A673 (cell line): ENCODE data around the gene LAP3. TPM values are rescaled to one million over a fixed set of nuclear protein-coding genes. Genes with fewer than 3 reads are reported as not detected.

ENCODE experiments used
- BruUV-seq: library from RNA; stranded (reverse); fragments of 400-500 nt; replicated peaks from 2 replicates; lab custom pipeline; 2021; lab: Mats Ljungman, UMichigan
- CTCF ChIA-PET: fragments of 300-600 bp; sonication (Branson Sonifier 250); formaldehyde crosslinking; loops from one replicate; lab custom pipeline; 2022; ENCODE audit warnings: antibody characterized with exemption; lab: Charles Lee
- POLR2A ChIA-PET: fragments of 300-600 bp; sonication (Branson Sonifier 250); formaldehyde crosslinking; loops from one replicate; lab custom pipeline; 2022; ENCODE audit warnings: antibody characterized with exemption; ENCODE audit not compliant: low non-redundant PET; lab: Charles Lee
- DNase-seq: peaks from one replicate; pipeline ENCODE4 v3.0.0-alpha.2; 2015; ENCODE audit warnings: low spot score
- H3K27ac ChIP-seq: fragments of 200-600 bp; sonication (generic); 2 replicates; pipeline ENCODE4 v1.5.1; 2016; ENCODE audit warnings: mixed run types, low read depth, mild to moderate bottlenecking, mixed read lengths, antibody characterized with exemption, low read length; ENCODE audit not compliant: poor library complexity, severe bottlenecking
- H3K27me3 ChIP-seq: fragments of 200-600 bp; sonication (generic); replicated peaks from 2 replicates; pipeline ENCODE4 v1.6.1; 2017; ENCODE audit warnings: mixed run types, low read depth, mild to moderate bottlenecking, mixed read lengths, antibody characterized with exemption, low read length; ENCODE audit not compliant: insufficient read depth, poor library complexity
- H3K36me3 ChIP-seq: fragments of 200-600 bp; sonication (generic); 2 replicates; pipeline ENCODE4 v1.6.1; 2016; ENCODE audit warnings: mixed run types, mild to moderate bottlenecking, mixed read lengths, antibody characterized with exemption, low read length; ENCODE audit not compliant: insufficient read depth, poor library complexity, severe bottlenecking
- H3K4me1 ChIP-seq: fragments of 200-600 bp; sonication (generic); 2 replicates; pipeline ENCODE4 v1.6.1; 2017; ENCODE audit warnings: mixed run types, mild to moderate bottlenecking, mixed read lengths, antibody characterized with exemption, low read length; ENCODE audit not compliant: insufficient read depth, poor library complexity, severe bottlenecking
- H3K4me3 ChIP-seq: fragments of 200-600 bp; sonication (generic); 2 replicates; pipeline ENCODE4 v1.5.1; 2016; ENCODE audit warnings: low read depth, mixed run types, mild to moderate bottlenecking, mixed read lengths, low read length; ENCODE audit not compliant: poor library complexity, severe bottlenecking
- H3K9me3 ChIP-seq: fragments of 200-600 bp; sonication (generic); 2 replicates; pipeline ENCODE4 v1.6.1; 2016; ENCODE audit warnings: mixed run types, low read depth, mild to moderate bottlenecking, mixed read lengths, antibody characterized with exemption, low read length; ENCODE audit not compliant: poor library complexity, severe bottlenecking
- EZH2 ChIP-seq: fragments of 200-600 bp; sonication (generic); IDR thresholded peaks from 2 replicates; pipeline ENCODE4 v1.6.1; 2017; ENCODE audit warnings: borderline replicate concordance, low read depth, mild to moderate bottlenecking, mixed read lengths, antibody characterized with exemption, low read length; ENCODE audit not compliant: poor library complexity, severe bottlenecking
- intact Hi-C: fragments of 100-400 bp; cut with micrococcal nuclease; formaldehyde crosslinking; loops from one replicate; pipeline ENCODE4 v1.10.0; 2022; ENCODE audit not compliant: unreplicated experiment
- total RNA-seq: library from RNA; stranded (reverse); gene quantifications from 2 replicates; pipeline ENCODE4 v1.2.3, GENCODE V29; 2021
- TF ChIP-seq, protein P1 (sequence below): fragments of 300-800, 200-600 bp; sonication (generic); conservative IDR thresholded peaks from 2 replicates; pipeline ENCODE4 v1.5.1; 2017; ENCODE audit warnings: low read depth, mild to moderate bottlenecking, antibody characterized with exemption, low read length, moderate library complexity, mixed read lengths

Gene LAP3
- total RNA-seq, 1 experiment from 2014 or later, result 54.1 TPM

DNA sequence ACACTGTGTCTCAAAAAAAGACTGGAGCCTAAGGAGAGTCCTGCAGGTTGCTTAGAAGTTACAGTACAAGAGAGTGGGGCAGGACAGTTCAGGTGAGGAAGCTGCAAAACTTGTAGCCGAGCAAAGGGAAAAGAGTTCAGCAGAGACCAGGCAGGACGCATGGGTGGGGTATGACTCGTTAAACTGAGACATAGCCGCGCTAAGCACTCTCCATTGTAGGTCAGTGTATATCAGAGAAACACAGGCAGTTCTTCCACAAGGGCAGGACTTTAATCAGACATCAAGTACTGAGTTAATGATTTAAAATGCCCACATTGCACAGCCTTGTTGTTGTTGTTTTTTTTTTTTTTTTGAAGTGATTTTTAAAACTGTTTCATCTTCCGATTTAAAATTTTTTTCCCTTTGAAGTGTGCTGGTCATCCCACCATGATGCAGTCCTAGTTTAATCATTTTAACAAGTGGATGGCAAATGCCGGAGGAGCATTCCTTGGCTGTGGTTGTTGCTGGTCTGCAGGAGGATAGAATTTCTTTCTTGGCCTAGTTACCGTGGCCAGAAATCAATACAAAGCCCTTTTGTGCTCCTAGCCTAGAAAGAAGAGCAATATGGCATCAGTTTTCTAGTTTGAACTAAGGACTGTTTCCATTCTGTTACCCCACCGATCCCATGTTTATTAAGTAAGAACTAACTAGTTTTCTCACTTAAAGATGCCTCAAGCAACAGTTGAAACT is 10.3 kb downstream of the LAP3 start:
- TF ChIP-seq EZH2, result no peak
- TF ChIP-seq, protein P1, sequence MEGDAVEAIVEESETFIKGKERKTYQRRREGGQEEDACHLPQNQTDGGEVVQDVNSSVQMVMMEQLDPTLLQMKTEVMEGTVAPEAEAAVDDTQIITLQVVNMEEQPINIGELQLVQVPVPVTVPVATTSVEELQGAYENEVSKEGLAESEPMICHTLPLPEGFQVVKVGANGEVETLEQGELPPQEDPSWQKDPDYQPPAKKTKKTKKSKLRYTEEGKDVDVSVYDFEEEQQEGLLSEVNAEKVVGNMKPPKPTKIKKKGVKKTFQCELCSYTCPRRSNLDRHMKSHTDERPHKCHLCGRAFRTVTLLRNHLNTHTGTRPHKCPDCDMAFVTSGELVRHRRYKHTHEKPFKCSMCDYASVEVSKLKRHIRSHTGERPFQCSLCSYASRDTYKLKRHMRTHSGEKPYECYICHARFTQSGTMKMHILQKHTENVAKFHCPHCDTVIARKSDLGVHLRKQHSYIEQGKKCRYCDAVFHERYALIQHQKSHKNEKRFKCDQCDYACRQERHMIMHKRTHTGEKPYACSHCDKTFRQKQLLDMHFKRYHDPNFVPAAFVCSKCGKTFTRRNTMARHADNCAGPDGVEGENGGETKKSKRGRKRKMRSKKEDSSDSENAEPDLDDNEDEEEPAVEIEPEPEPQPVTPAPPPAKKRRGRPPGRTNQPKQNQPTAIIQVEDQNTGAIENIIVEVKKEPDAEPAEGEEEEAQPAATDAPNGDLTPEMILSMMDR, result no peak
- H3K27ac ChIP-seq, result no peak overlapping the region
- DNase-seq, result no peak
- H3K9me3 ChIP-seq, result no peaks in the 10 kb centered on the region
- intact Hi-C loops, result no loop called here
- peaks cover 16% of the 10 kb centered on the region for H3K36me3 ChIP-seq
- no peaks in the 10 kb centered on the region for H3K4me1 ChIP-seq
- BruUV-seq, result no TSS peak
- H3K4me3 ChIP-seq, result no peak overlapping the region
- no peaks in the 10 kb centered on the region for H3K27me3 ChIP-seq
- POLR2A ChIA-PET, result no interaction called here
- CTCF ChIA-PET, result no interaction called here

DNA sequence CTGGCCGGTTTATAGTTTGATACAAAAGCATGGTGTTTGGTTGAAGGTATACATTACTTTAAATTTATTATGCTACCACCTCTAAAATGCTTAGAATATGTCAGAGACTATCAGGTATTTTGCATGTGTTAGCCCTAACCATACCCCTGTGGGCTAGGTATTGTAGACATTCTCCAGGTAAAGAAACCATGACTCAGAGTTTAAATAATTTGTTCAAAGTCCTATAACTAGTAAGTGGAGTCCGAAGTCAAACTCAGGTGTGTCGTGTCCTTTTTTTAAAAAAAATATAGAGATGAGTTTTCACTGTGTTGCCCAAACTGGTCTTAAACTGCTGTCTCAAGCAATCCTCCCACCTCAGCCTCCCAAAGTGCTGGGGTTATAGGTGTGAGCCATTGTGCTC is 12.4 kb downstream of the LAP3 start:
- intact Hi-C loops, result no loop called here
- Histone ChIP-seq H3K4me1 (no peaks in the 10 kb centered on the region), H3K9me3 (no peaks in the 10 kb centered on the region), H3K27me3 (no peaks in the 10 kb centered on the region), H3K4me3 (no peak overlapping the region), H3K36me3 (peaks cover 14% of the 10 kb centered on the region), H3K27ac (no peak overlapping the region)
- CTCF ChIA-PET, result no interaction called here
- no peak for DNase-seq
- no TSS peak for BruUV-seq
- POLR2A ChIA-PET, result no interaction called here
- TF ChIP-seq EZH2, result no peak
- TF ChIP-seq, protein P1, result no peak

DNA sequence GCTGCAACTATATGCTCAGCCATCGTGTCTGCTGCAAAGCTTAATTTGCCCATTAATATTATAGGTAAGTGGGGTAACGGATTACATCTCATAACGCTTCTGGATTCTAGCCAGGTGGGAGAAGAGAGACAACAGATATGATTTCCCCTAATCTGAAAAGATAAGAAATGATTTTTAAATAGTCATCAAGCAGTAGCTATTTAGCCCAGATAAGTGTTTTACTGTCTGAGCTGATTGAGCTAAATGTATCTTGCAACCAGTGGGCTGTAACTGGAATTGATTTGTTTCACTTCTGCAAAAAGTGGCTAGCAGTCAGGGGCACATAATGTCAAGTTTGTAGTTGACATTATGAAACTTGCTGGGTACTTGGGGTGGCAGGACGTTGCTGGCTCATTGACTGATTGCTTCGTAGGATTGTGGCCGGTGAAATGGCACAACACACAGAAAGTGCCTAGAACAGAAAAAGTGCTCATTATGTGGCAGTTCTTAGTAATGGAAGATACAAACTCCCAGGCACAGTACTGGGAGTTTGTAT is 18.5 kb downstream of the LAP3 start:
- intact Hi-C loops, result no loop called here
- ChIA-PET POLR2A (no interaction called here), CTCF (no interaction called here)
- no peaks in the 10 kb centered on the region for H3K4me1 ChIP-seq
- BruUV-seq, result no TSS peak
- no peak for DNase-seq
- no peaks in the 10 kb centered on the region for H3K9me3 ChIP-seq
- H3K27me3 ChIP-seq, result no peaks in the 10 kb centered on the region
- no peak overlapping the region for H3K27ac ChIP-seq
- H3K36me3 ChIP-seq, result peaks cover 10% of the 10 kb centered on the region
- TF ChIP-seq EZH2, result no peak
- TF ChIP-seq, protein P1, result no peak
- H3K4me3 ChIP-seq, result no peak overlapping the region
